ENCODE measurements around the gene RPS16. TPM values are rescaled to one million over a fixed set of nuclear protein-coding genes. Genes with fewer than 3 reads are reported as not detected.

RPS16 gene
- total and polyA plus RNA-seq, 9 of the 15 experiments (the other 6 are each of a cell fraction or from before 2014, with no cell fraction given) = 82.6 to 3,671 (median 2,204) TPM

DNA sequence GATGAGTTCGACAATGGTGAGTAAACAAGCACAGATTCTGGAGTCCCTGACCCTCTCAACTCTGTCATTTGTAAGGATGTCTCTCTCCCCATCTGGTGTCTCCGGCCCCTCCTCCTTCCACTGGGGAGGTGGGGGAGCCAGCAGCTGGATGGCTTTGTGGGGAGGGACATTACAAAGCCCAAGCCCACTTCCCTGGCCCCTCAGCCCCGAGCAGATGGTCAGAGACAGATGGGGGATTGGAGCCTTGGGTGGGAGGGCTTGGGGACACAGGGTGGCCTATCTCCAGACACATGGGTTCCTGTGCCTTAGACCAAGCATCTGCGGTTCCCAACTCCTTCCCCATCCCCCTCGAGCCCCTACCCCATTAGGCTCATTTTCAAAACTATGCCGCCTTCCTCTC is 47.4 kb upstream of the RPS16 start (continued):
- TF ChIP-seq, protein P1, sequence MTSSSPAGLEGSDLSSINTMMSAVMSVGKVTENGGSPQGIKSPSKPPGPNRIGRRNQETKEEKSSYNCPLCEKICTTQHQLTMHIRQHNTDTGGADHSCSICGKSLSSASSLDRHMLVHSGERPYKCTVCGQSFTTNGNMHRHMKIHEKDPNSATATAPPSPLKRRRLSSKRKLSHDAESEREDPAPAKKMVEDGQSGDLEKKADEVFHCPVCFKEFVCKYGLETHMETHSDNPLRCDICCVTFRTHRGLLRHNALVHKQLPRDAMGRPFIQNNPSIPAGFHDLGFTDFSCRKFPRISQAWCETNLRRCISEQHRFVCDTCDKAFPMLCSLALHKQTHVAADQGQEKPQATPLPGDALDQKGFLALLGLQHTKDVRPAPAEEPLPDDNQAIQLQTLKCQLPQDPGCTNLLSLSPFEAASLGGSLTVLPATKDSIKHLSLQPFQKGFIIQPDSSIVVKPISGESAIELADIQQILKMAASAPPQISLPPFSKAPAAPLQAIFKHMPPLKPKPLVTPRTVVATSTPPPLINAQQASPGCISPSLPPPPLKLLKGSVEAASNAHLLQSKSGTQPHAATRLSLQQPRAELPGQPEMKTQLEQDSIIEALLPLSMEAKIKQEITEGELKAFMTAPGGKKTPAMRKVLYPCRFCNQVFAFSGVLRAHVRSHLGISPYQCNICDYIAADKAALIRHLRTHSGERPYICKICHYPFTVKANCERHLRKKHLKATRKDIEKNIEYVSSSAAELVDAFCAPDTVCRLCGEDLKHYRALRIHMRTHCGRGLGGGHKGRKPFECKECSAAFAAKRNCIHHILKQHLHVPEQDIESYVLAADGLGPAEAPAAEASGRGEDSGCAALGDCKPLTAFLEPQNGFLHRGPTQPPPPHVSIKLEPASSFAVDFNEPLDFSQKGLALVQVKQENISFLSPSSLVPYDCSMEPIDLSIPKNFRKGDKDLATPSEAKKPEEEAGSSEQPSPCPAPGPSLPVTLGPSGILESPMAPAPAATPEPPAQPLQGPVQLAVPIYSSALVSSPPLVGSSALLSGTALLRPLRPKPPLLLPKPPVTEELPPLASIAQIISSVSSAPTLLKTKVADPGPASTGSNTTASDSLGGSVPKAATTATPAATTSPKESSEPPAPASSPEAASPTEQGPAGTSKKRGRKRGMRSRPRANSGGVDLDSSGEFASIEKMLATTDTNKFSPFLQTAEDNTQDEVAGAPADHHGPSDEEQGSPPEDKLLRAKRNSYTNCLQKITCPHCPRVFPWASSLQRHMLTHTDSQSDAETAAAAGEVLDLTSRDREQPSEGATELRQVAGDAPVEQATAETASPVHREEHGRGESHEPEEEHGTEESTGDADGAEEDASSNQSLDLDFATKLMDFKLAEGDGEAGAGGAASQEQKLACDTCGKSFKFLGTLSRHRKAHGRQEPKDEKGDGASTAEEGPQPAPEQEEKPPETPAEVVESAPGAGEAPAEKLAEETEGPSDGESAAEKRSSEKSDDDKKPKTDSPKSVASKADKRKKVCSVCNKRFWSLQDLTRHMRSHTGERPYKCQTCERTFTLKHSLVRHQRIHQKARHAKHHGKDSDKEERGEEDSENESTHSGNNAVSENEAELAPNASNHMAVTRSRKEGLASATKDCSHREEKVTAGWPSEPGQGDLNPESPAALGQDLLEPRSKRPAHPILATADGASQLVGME (CRISPR knock-in tag; IDR thresholded peaks at IDR 0.05) = no peak
- TF ChIP-seq HMBOX1 (IDR thresholded peaks at IDR 0.05) (no peak), TEAD4 (IDR thresholded peaks at IDR 0.05; ENCODE audit: low read length) (no peak), TEAD4 (CRISPR knock-in tag; IDR thresholded peaks at IDR 0.05; ENCODE audit: borderline replicate concordance) (no peak), TSHZ1 (CRISPR knock-in tag; IDR thresholded peaks at IDR 0.05) (no peak), ZNF561 (CRISPR knock-in tag; conservative IDR thresholded peaks at IDR 0.05) (no peak), PHTF2 (CRISPR knock-in tag; IDR thresholded peaks at IDR 0.05) (no peak), RBM39 (optimal IDR thresholded peaks at IDR 0.05; ENCODE audit: low read depth, low read length) (no peak), ERF (CRISPR knock-in tag; IDR thresholded peaks at IDR 0.05) (no peak), TEAD1 (CRISPR knock-in tag; IDR thresholded peaks at IDR 0.05) (no peak), ZNF23 (CRISPR knock-in tag; IDR thresholded peaks at IDR 0.05) (no peak), MTF1 (CRISPR knock-in tag; IDR thresholded peaks at IDR 0.05; ENCODE audit: borderline replicate concordance) (no peak)

Measured in K562 (cell line).